Endometrial microvascular endothelial cells (primary cell): ENCODE measurements around the gene DLG2. TPM values are rescaled to one million over a fixed set of nuclear protein-coding genes. Genes with fewer than 3 reads are reported as not detected.

Source experiments
- in situ Hi-C: cut with HindIII; loops from 2 replicates; pipeline ENCODE4 v1.10.0; 2017; ENCODE audit warnings: low sequenced_read_pairs, low pct_unique_long_range_greater_than_20kb; ENCODE audit errors: inconsistent ontology term
- total RNA-seq: library from RNA; depleted of rRNA; stranded (reverse); fragments of >200 nt; gene quantifications from one replicate; pipeline ENCODE4 v1.2.3, GENCODE V29; 2015; ENCODE audit errors: inconsistent ontology term

Gene DLG2
- total RNA-seq, 1 donor from 2014 or later: not detected

- in situ Hi-C loops: no loop called here
These were observed 1000.9 kb downstream of the DLG2 start for GRCh38 chr11:84626256-84626655.

- in situ Hi-C loops: no loop called here
These were observed 1014.5 kb downstream of the DLG2 start for GRCh38 chr11:84612645-84613044.

- in situ Hi-C loops: no loop called here
These were observed 1018.3 kb downstream of the DLG2 start for GRCh38 chr11:84608837-84609196.

GRCh38 chr11:84607975-84608836, 1018.9 kb downstream of the DLG2 start:
- in situ Hi-C loops: no loop called here

GRCh38 chr11:84594602-84595001, 1032.5 kb downstream of the DLG2 start:
- in situ Hi-C loops: no loop called here

GRCh38 chr11:84590106-84590505, 1037.0 kb downstream of the DLG2 start:
- in situ Hi-C loops: no loop called here

GRCh38 chr11:84588131-84588829, 1038.9 kb downstream of the DLG2 start:
- in situ Hi-C loops: no loop called here

GRCh38 chr11:84583106-84583505, 1044.0 kb downstream of the DLG2 start:
- in situ Hi-C loops: no loop called here

GRCh38 chr11:84581083-84581482, 1046.1 kb downstream of the DLG2 start:
- in situ Hi-C loops: no loop called here

GRCh38 chr11:84580428-84580827, 1046.7 kb downstream of the DLG2 start:
- in situ Hi-C loops: no loop called here

GRCh38 chr11:84573868-84574267, 1053.3 kb downstream of the DLG2 start:
- in situ Hi-C loops: no loop called here

GRCh38 chr11:84566671-84567070, 1060.5 kb downstream of the DLG2 start:
- in situ Hi-C loops: no loop called here

GRCh38 chr11:84564867-84565184, 1062.3 kb downstream of the DLG2 start:
- in situ Hi-C loops: no loop called here

GRCh38 chr11:84564180-84564866, 1062.8 kb downstream of the DLG2 start:
- in situ Hi-C loops: no loop called here

GRCh38 chr11:84563356-84563755, 1063.8 kb downstream of the DLG2 start:
- in situ Hi-C loops: no loop called here

- in situ Hi-C loops: no loop called here
These were observed 1066.9 kb downstream of the DLG2 start for GRCh38 chr11:84560206-84560605.

- in situ Hi-C loops: no loop called here
These were observed 1068.8 kb downstream of the DLG2 start for GRCh38 chr11:84558085-84558905.

GRCh38 chr11:84552791-84553190, 1074.4 kb downstream of the DLG2 start:
- in situ Hi-C loops: no loop called here

GRCh38 chr11:84549217-84549616, 1077.9 kb downstream of the DLG2 start:
- in situ Hi-C loops: no loop called here
